Osteoblast (primary cell): ENCODE data around the gene NEK2. TPM values are rescaled to one million over a fixed set of nuclear protein-coding genes. Genes with fewer than 3 reads are reported as not detected.
"Not testable (repeated sequence)": the region's sequence is repeated elsewhere in the genome, so short reads cannot be mapped to it uniquely, and the experiment has no call there.

Experiments
- DNase-seq: peaks from one replicate; pipeline ENCODE4 v3.0.0; 2011; ENCODE audit warnings: low spot score, mixed read lengths; ENCODE audit not compliant: insufficient read length; ENCODE audit errors: missing footprints
- H2AFZ ChIP-seq: 2 replicates; pipeline ENCODE4 v1.6.0; 2011; ENCODE audit warnings: mild to moderate bottlenecking, low read length
- H3K27ac ChIP-seq: 2 replicates; pipeline ENCODE4 v1.5.1; 2011; ENCODE audit warnings: mild to moderate bottlenecking, low read depth, low read length, moderate library complexity
- H3K27me3 ChIP-seq: 2 replicates; pipeline ENCODE4 v1.6.0; 2012; ENCODE audit warnings: mild to moderate bottlenecking, control low read depth, inconsistent platforms, low read length, moderate library complexity; ENCODE audit not compliant: insufficient read depth
- H3K36me3 ChIP-seq: 2 replicates; pipeline ENCODE4 v1.5.1; 2011; ENCODE audit warnings: mild to moderate bottlenecking, low read length, control low read depth, moderate library complexity; ENCODE audit not compliant: insufficient read depth
- H3K4me1 ChIP-seq: 2 replicates; pipeline ENCODE4 v1.5.1; 2011; ENCODE audit warnings: mild to moderate bottlenecking, low read length, control low read depth, moderate library complexity; ENCODE audit not compliant: insufficient read depth
- H3K4me2 ChIP-seq: 2 replicates; pipeline ENCODE4 v1.6.0; 2011; ENCODE audit warnings: mild to moderate bottlenecking, low read length; ENCODE audit not compliant: insufficient read depth
- H3K4me3 ChIP-seq: fragments of 200-600 bp; sonication (generic); 3 replicates; pipeline ENCODE4 v1.5.1; 2012; ENCODE audit warnings: mild to moderate bottlenecking, low read length, inconsistent platforms; ENCODE audit not compliant: insufficient read depth
- H3K79me2 ChIP-seq: 2 replicates; pipeline ENCODE4 v1.6.0; 2012; ENCODE audit warnings: mild to moderate bottlenecking, low read length, control low read depth, inconsistent platforms; ENCODE audit not compliant: insufficient read depth
- H3K9me3 ChIP-seq: 2 replicates; pipeline ENCODE4 v1.5.1; 2011; ENCODE audit warnings: low read depth, low read length, control low read depth
- H4K20me1 ChIP-seq: 2 replicates; pipeline ENCODE4 v1.6.0; 2012; ENCODE audit warnings: mild to moderate bottlenecking, low read length, control low read depth; ENCODE audit not compliant: insufficient read depth
- total RNA-seq: library from RNA; depleted of rRNA; stranded (reverse); fragments of >200 nt; gene quantifications from 2 replicates; pipeline ENCODE4 v1.2.3, GENCODE V29; 2012
- TF ChIP-seq, protein P1 (sequence below): IDR thresholded peaks from 2 replicates; pipeline ENCODE4 v1.5.1; 2011; ENCODE audit warnings: mild to moderate bottlenecking, low read depth, low read length, moderate library complexity; ENCODE audit errors: extremely low read depth

The NEK2 gene
- total RNA-seq, 1 donor: 1.4 TPM

DNA sequence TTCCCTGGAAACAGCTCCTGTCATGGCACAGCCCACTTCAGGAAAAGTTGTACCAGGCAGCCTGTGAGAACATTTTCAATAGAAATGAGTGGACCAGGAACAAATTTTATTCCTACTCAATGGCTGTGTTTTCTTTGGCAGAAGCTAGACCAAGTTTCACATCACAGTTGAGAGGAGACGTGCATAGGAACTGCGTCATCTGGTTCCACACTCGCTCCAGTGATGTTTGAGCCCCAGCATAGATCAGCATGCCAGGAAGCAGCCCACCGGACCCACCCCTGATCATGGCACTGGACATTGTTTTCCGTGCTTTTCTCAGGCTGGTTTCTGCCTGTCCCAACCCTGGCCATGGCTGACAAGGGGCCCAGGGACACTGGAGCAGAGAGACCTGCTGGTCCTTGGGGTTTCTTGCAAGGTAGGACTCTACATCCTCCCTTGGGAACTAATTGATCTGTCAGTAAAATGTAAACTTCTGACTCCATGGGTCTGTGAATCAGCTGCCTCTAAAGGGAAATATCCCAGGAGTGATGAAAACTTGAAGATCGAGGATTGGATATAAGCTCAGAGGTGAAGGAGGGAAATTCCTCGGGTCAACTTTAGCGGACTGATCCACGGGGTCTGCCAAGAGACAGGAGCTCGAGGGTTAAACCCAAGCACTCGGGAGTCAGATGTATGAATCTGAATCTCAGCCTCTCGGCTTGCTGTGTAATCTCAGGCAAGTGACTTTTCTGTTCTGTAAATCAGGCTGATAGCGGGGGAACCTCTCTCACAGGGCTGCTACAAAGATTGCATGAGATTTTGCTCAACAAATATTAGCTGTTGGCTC lies 35.7 kb downstream of the NEK2 start:
- H3K4me1 ChIP-seq: peaks cover 35% of the 10 kb centered on the region
- H3K4me2 ChIP-seq: peak overlapping the region; percentile 75
- H3K4me3 ChIP-seq: peak overlapping the region; percentile 48
- TF ChIP-seq, protein P1, sequence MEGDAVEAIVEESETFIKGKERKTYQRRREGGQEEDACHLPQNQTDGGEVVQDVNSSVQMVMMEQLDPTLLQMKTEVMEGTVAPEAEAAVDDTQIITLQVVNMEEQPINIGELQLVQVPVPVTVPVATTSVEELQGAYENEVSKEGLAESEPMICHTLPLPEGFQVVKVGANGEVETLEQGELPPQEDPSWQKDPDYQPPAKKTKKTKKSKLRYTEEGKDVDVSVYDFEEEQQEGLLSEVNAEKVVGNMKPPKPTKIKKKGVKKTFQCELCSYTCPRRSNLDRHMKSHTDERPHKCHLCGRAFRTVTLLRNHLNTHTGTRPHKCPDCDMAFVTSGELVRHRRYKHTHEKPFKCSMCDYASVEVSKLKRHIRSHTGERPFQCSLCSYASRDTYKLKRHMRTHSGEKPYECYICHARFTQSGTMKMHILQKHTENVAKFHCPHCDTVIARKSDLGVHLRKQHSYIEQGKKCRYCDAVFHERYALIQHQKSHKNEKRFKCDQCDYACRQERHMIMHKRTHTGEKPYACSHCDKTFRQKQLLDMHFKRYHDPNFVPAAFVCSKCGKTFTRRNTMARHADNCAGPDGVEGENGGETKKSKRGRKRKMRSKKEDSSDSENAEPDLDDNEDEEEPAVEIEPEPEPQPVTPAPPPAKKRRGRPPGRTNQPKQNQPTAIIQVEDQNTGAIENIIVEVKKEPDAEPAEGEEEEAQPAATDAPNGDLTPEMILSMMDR: no peak
- H2AFZ ChIP-seq: peak overlapping the region; percentile 13
- no peaks in the 10 kb centered on the region for H4K20me1 ChIP-seq
- no peaks in the 10 kb centered on the region for H3K36me3 ChIP-seq
- H3K27me3 ChIP-seq: no peaks in the 10 kb centered on the region
- peak; percentile 96 for DNase-seq
- H3K9me3 ChIP-seq: no peaks in the 10 kb centered on the region
- H3K79me2 ChIP-seq: no peaks in the 10 kb centered on the region
- peak overlapping the region; percentile 92 for H3K27ac ChIP-seq

DNA sequence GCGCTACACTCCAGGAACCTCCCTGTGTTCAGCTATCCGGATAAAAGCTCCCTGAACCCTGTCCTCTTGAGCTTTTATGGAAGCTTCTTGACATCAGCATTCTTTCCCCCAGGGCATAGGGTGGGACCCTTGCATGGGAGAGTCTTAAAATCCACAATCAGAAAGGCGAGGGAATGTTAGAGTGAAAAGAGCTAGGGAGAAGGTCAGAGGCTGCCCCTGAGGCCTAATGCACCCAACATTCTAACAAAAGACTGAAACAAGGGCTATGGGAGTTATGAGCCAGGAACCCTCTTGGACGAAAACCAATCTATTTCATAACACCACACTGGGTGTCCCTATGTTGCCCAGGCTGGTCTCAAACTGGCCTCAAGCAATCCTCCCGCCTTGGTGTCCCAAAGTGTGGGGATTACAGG lies 36.7 kb downstream of the NEK2 start:
- no peak for DNase-seq
- peak overlapping the region; percentile 92 for H3K27ac ChIP-seq

DNA sequence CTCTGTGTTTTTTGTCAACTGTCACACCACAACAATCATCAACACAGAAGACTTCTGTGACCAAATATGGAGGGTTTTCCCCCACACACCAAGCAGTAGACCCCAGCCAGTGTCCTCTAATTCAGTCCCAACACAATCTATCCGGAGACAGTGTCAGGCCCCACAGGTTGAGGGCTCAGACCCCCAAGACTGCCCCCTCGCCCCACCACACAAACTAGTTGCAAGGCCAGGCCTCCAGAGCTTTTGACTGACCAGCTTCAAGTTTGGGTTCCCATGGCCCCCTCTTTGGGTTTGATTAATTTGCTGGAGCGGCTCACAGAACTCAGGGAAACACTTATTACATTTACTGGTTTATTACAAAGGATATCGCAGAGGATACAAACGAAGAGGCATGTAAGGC lies 37.2 kb downstream of the NEK2 start:
- no peaks in the 10 kb centered on the region for H3K79me2 ChIP-seq
- DNase-seq: no peak

More for the DNA sequence above, 36.7 kb downstream of the NEK2 start:
- Histone ChIP-seq H3K27me3 (no peaks in the 10 kb centered on the region), H4K20me1 (no peaks in the 10 kb centered on the region), H3K9me3 (no peaks in the 10 kb centered on the region), H3K4me3 (no peak overlapping the region), H2AFZ (no peak overlapping the region), H3K4me1 (peaks cover 39% of the 10 kb centered on the region), H3K79me2 (no peaks in the 10 kb centered on the region), H3K36me3 (no peaks in the 10 kb centered on the region), H3K4me2 (no peak overlapping the region)
- TF ChIP-seq, protein P1: no peak

DNA sequence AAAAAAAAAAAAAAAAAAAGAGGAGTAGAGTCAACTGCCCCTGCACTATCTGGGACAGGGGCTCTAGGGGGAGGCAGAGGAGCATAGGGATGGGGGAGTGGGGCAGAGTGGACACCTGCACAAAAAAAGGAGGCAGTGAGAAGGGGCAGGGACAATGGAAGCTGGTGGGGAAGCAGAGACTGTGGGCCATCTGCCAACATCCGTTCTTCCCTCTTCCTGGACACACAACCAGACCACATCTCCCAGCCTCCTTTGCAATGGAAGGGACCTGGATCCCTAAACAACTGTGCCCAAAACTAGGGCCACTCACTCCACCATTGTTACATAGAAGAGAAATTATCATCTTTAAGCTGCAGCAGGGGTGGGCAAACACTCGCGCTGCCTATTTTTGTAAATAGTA lies 38.4 kb downstream of the NEK2 start:
- Histone ChIP-seq H3K27ac (peak overlapping the region; percentile 27), H3K36me3 (no peaks in the 10 kb centered on the region), H3K4me3 (no peak overlapping the region), H4K20me1 (no peaks in the 10 kb centered on the region), H3K79me2 (no peaks in the 10 kb centered on the region), H3K4me1 (peaks cover 55% of the 10 kb centered on the region), H2AFZ (no peak overlapping the region), H3K9me3 (no peaks in the 10 kb centered on the region), H3K27me3 (no peaks in the 10 kb centered on the region), H3K4me2 (no peak overlapping the region)
- TF ChIP-seq, protein P1: no peak
- no peak for DNase-seq

More for the DNA sequence above, 37.2 kb downstream of the NEK2 start:
- Histone ChIP-seq H3K27ac (no peak overlapping the region), H4K20me1 (no peaks in the 10 kb centered on the region), H2AFZ (no peak overlapping the region), H3K4me1 (peaks cover 43% of the 10 kb centered on the region), H3K36me3 (no peaks in the 10 kb centered on the region), H3K27me3 (no peaks in the 10 kb centered on the region), H3K9me3 (no peaks in the 10 kb centered on the region), H3K4me2 (no peak overlapping the region), H3K4me3 (no peak overlapping the region)
- TF ChIP-seq, protein P1: no peak

DNA sequence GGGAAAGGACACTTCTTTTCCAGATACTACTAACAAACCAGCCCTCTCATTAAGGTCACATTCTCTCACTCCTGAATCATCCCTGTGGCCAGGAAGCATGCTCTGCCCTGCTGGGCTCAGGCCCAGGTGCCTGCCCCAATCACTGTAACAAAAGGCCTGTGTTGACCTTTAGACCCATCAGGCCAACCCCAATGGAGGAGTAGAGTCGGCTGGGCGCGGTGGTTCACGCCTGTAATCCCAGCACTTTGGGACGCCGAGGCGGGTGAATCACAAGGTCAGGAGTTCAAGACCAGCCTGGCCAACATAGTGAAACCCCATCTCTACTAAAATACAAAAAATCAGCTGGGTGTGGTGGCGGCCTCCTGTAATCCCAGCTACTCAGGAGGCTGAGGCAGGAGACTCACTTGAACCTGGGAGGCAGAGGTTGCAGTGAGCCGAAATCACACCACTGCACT lies 38.8 kb downstream of the NEK2 start:
- H3K4me1 ChIP-seq: peaks cover 57% of the 10 kb centered on the region
- not testable (repeated sequence) for H3K27me3 ChIP-seq, H3K36me3 ChIP-seq, H3K9me3 ChIP-seq, H3K4me3 ChIP-seq, H3K79me2 ChIP-seq, H2AFZ ChIP-seq, H4K20me1 ChIP-seq
- DNase-seq: peak; percentile 87
- peak overlapping the region; percentile 94 for H3K27ac ChIP-seq
- H3K4me2 ChIP-seq: peak overlapping the region; percentile 53
